GM12872 (cell line): ENCODE data around the gene ARHGAP4.

Source experiments
- CTCF ChIP-seq: IDR thresholded peaks from 3 replicates; pipeline ENCODE4 v1.5.1; 2011; ENCODE audit warnings: low read depth, mild to moderate bottlenecking, low read length, moderate library complexity; ENCODE audit not compliant: insufficient read depth

The ARHGAP4 gene

GRCh38 chrX:153925739-153926551 is at the start of gene ARHGAP4:
ARHGAP4 (minus strand) TSS chrX:153926264; CDS start chrX:153926202, 62 bp downstream.
- no peak for TF ChIP-seq CTCF

- no peak for TF ChIP-seq CTCF
These were observed 48.7 kb upstream of the ARHGAP4 start for GRCh38 chrX:153974726-153975286.

GRCh38 chrX:153974003-153974725 is 48.1 kb upstream of the ARHGAP4 start:
- TF ChIP-seq CTCF = no peak

GRCh38 chrX:153973127-153974002 is 47.3 kb upstream of the ARHGAP4 start:
- TF ChIP-seq CTCF = no peak

- TF ChIP-seq CTCF = no peak
These were observed 46.5 kb upstream of the ARHGAP4 start, which contains the start of gene TMEM187 for GRCh38 chrX:153972368-153973126. TMEM187 (plus strand) TSS chrX:153972754; CDS start chrX:153982063, 9,309 bp downstream.

GRCh38 chrX:153971450-153972367 is 45.6 kb upstream of the ARHGAP4 start, which contains the start of gene HCFC1:
HCFC1 (minus strand) TSS chrX:153971818; CDS start chrX:153970840, 978 bp downstream.
- no peak for TF ChIP-seq CTCF
